Bronchial epithelial cell (primary cell): ENCODE results near the gene CYP2R1. TPM values are rescaled to one million over a fixed set of nuclear protein-coding genes. Genes with fewer than 3 reads are reported as not detected.

Experiments used
- DNase-seq: peaks from one replicate; pipeline ENCODE4 v3.0.0-alpha.2; 2010; ENCODE audit warnings: low read depth
- FAIRE-seq: peaks from 2 replicates; lab custom pipeline; 2011; peaks lifted over from hg19 to GRCh38; lab: Jason Lieb, UNC
- H3K27me3 ChIP-seq: 2 replicates; pipeline ENCODE4 v1.5.1; 2011; ENCODE audit warnings: low read length; ENCODE audit not compliant: control insufficient read depth, insufficient read depth
- H3K36me3 ChIP-seq: 2 replicates; pipeline ENCODE4 v1.5.1; 2011; ENCODE audit warnings: low read length; ENCODE audit not compliant: control insufficient read depth, insufficient read depth
- H3K4me3 ChIP-seq: 2 replicates; pipeline ENCODE4 v1.5.1; 2011; ENCODE audit warnings: mild to moderate bottlenecking, low read depth, low read length, control low read depth
- total RNA-seq: library from RNA; depleted of rRNA; stranded (reverse); fragments of >200 nt; gene quantifications from 2 replicates; pipeline ENCODE4 v1.2.1, GENCODE V29; 2014
- TF ChIP-seq, protein P1 (sequence below): IDR thresholded peaks from 2 replicates; pipeline ENCODE4 v1.5.1; 2011; ENCODE audit warnings: mild to moderate bottlenecking, moderate library complexity, low read length, control low read depth, inconsistent platforms; ENCODE audit not compliant: insufficient read depth, severe bottlenecking

The CYP2R1 gene
- total RNA-seq, 1 donor from 2014 or later, result 24.7 TPM

DNA sequence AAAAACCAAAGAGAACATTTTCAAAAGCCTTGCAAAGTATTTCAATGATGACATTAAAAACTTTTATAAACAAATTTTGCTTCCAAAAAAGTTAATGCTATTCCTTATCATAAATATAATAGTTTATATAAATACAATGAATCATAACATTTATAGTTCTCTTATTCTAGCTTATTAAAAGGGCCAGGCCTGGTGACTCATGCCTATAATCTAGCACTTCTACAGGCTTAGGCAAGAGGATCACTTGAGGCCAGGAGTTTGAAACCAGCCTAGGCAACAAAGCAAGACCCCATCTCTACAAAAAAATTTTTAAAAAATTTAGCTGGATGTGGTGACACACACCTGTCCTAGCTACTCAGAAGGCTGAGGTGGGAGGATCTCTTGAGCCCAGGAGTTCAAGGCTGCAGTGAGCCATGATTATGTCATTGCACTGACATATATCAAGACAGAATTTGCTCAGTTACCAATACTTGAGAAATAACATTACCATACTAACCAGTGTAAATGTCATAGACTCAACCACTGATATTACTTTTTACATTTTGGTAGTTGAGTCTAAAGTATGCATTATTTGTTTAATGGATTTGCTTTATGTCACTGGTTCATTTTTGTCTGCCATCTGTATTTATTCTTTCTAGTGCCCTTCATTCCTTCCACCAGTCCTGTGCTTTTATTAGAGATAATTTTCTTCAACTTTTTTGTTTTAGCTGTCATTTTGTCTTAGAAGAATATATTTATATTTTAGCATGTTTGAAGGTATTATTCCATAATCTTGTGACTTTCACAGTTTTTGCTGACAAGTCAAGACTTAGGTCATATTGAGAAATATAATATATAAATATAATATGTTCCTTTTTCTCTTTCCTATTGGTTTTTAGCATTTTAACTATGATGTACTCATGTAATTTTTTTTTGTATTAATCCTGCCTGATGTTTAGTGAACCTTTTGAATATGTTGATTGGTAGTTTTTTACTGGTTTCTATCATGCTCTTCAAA lies 56.2 kb downstream of the CYP2R1 start:
- no peak for FAIRE-seq
- TF ChIP-seq, protein P1, sequence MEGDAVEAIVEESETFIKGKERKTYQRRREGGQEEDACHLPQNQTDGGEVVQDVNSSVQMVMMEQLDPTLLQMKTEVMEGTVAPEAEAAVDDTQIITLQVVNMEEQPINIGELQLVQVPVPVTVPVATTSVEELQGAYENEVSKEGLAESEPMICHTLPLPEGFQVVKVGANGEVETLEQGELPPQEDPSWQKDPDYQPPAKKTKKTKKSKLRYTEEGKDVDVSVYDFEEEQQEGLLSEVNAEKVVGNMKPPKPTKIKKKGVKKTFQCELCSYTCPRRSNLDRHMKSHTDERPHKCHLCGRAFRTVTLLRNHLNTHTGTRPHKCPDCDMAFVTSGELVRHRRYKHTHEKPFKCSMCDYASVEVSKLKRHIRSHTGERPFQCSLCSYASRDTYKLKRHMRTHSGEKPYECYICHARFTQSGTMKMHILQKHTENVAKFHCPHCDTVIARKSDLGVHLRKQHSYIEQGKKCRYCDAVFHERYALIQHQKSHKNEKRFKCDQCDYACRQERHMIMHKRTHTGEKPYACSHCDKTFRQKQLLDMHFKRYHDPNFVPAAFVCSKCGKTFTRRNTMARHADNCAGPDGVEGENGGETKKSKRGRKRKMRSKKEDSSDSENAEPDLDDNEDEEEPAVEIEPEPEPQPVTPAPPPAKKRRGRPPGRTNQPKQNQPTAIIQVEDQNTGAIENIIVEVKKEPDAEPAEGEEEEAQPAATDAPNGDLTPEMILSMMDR, result no peak
- H3K4me3 ChIP-seq, result no peak overlapping the region

More for the DNA sequence above, 56.2 kb downstream of the CYP2R1 start:
- Histone ChIP-seq H3K36me3 (no peaks in the 10 kb centered on the region), H3K27me3 (no peaks in the 10 kb centered on the region)
- no peak for DNase-seq

Other genes starting within 250 kb of the CYP2R1 start
- 0.13 and 0.26 TPM in 2 replicates for gene PDE3B, start 248.4 kb downstream of the CYP2R1 start, total RNA-seq
- gene CALCA, start 80.1 kb upstream of the CYP2R1 start, total RNA-seq, result not detected in 2 replicates
- 0.53 and 0.77 TPM in 2 replicates for gene CALCB, start 181.4 kb upstream of the CYP2R1 start, total RNA-seq
- 0.53 and 1.2 TPM in 2 replicates for gene INSC, start 222.7 kb upstream of the CYP2R1 start, total RNA-seq